Forelimb muscle (tissue), 1 donor: Measurements from ENCODE around the gene APBA1. TPM values are rescaled to one million over a fixed set of nuclear protein-coding genes. Genes with fewer than 3 reads are reported as not detected.
"Not testable (repeated sequence)": the region's sequence is repeated elsewhere in the genome, so short reads cannot be mapped to it uniquely, and the experiment has no call there.

Experiments
- DNase-seq: peaks from one replicate; pipeline ENCODE4 v3.0.0-alpha.2; 2013; ENCODE audit warnings: low read depth
- polyA plus RNA-seq: library from polyadenylated mRNA; unstranded; fragments of 120-200 nt; gene quantifications from one replicate; pipeline ENCODE4 v1.2.1, GENCODE V29; 2013; ENCODE audit not compliant: insufficient read length

APBA1 gene
- polyA plus RNA-seq, 1 donor = 5.3 TPM

- DNase-seq = no peak
Observed at GRCh38 chr9:69605406-69605805, 66.8 kb downstream of the APBA1 start.

DNA sequence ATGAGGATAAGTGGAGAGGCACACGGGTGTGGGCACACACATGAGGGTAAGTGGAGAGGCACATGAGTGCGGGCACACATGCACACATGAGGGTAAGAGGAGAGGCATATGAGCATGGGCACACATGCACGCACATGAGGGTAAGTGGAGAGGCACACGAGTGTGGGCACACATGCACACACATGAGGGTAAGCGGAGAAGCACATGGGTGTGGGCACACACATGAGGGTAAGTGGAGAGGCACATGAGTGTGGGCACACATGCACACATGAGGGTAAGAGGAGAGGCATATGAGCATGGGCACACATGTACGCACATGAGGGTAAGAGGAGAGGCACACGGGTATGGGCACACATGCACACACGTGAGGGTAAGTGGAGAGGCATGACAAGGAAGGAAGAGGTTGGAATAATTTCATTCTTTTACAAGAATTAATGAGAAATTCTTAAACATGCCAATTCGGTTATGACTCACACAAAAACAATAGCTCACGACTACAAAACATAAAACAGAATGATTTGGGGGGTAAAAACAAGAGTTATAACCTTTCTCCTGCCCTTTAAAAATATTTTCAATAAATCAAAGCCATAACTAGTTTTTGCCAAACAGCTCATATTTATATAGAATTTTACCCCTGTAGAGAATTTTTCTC lies 67.5 kb downstream of the APBA1 start:
- no peak for DNase-seq

DNA sequence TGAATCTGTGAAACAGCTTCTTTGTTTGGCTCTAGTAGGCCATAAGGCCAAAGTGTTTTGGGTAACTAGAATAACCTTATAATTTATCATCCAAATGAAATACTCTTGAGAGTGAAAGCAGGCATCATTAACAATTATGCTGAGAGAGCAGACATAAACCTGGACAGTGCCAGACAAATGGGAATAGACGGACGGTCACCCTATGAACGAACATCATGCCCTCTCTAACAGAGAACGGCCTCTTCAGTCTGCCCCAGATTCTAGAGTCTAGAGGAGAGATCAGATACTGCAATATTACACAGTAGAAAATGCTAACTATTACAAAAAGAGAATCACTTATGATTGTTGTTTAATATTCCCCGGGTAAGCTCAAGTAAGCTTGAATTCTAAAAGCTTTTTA lies 68.5 kb downstream of the APBA1 start:
- no peak for DNase-seq

DNA sequence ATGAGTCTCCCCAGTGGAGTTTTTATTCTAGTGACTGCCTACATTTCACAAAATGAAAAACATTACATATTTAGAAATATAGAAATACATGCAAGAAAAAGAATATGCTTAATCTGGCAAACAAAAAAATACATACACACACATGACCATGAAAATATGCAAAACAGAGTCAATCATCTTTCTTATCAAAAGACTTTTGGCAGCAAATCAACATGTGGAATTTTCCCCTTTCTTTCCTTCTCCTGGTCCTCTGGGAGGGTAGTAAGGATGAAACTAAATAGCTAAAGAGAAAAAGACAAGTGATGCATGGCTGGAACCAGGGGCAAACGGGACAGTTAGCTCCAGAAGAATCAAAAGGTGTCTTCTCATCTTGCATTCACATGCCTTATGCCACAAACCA lies 69.4 kb downstream of the APBA1 start:
- no peak for DNase-seq

- no peak for DNase-seq
Observed at GRCh38 chr9:69601698-69602097, 70.5 kb downstream of the APBA1 start.

DNA sequence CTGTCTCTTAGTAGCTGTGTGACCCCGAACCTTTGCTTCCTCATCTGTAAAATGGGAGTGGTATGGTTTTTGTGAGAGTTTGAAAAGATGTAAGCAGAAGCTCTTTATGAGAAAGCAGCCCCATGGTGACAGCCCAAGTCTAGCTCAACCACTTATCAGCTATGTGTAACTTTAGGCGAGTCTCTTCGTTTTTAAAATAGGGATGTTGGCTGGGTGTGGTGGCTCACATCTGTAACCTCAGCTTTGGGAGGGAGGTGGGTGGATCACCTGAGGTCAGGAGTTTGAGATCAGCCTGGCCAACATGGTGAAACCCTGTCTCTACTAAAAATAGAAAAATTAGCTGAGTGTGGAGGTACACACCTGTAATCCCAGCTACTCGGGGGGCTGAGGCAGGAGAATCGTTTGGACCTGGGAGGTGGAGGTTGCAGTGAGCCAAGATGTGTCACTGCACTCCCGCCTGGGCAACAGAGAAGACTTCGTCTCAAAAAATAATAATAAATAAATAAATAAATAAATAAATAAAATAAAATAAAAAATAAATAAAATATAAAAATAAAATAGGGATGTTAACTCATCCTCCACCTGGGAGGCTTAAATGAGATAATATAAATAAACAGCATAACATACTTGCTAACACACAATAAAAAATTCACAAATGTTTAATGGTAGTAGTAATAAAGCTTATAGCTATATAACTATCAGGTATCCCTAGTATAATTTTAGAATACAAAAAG lies 71.7 kb downstream of the APBA1 start:
- DNase-seq = no peak

GRCh38 chr9:69599232-69599971 lies 72.8 kb downstream of the APBA1 start:
- DNase-seq = no peak

DNA sequence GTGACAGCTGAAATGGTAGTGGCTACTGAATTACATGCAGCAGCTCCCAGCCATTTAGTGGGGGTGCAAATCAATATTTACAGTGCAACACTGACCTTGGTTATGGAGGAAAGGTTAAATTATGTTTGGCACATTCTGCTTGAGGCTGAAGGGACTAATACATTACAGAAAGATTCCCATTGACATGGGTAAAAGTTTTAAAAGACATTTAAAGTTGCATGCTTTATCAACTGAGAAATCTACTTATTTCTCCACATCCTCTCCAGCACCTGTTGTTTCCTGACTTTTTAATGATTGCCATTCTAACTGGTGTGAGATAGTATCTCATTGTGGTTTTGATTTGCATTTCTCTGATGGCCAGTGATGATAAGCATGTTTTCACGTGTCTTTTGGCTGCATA lies 75.3 kb downstream of the APBA1 start:
- not testable (repeated sequence) for DNase-seq

DNA sequence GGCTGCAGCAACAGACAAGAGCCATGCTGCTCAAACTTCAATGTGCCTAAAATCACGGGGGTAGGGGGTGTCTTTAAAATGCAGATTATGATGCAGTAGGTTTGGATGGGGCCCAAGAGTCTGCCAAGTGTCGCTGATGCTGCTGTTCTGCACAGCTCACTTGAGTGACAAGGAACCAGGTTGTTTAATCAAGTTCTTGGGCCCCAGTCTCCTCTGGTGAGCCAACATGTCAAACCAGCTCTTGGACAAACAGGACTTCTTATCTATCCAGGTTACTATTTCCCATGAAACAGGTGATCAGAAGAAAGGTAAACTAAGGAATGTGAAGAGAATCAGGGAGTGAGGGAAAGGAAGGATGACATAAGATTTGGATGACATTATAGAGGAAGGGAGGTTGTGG lies 78.0 kb downstream of the APBA1 start:
- DNase-seq = no peak

- no peak for DNase-seq
Observed at GRCh38 chr9:69593756-69594155, 78.4 kb downstream of the APBA1 start.

GRCh38 chr9:69593301-69593700 lies 78.9 kb downstream of the APBA1 start:
- DNase-seq = peak; percentile 47

DNA sequence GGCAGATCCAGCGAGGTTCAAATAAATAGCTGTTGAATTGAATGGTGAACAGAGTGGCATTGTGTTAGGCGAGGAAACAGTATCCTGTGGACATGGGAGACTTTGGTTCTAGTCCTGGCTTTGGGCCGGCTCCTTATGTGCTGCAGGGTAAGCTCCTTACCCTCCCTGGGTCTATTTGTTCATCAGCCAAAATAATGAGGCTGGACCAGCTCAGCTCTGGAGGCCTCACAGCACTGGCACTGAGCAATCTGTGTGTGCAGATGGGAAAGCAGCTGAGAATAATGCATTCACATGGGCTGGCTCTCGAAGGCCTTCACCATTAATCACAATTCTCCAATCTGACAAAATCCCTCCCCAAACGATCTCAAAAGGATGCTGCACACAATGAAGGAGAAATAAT lies 81.9 kb downstream of the APBA1 start:
- no peak for DNase-seq

GRCh38 chr9:69589156-69589555 lies 83.0 kb downstream of the APBA1 start:
- DNase-seq = no peak

GRCh38 chr9:69585571-69585970 lies 86.6 kb downstream of the APBA1 start:
- DNase-seq = no peak

DNA sequence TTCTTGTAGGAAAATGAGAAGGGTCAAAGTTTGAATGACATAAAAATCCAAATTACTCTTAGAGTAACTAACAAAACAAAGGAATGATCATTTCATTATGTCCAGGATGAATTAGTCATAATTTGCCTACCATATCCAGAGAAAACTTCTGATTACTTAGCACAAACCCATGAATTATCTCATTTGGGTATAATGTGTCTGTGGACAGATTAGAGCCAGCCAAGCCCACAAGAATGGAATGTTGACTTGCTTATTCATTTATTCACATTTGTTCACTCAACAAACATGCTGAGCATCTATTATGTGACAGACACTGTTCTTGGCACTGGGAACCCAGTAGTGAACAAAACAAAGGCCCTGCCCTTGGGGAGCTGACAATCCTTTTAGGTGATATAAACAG lies 87.4 kb downstream of the APBA1 start:
- DNase-seq = no peak

DNA sequence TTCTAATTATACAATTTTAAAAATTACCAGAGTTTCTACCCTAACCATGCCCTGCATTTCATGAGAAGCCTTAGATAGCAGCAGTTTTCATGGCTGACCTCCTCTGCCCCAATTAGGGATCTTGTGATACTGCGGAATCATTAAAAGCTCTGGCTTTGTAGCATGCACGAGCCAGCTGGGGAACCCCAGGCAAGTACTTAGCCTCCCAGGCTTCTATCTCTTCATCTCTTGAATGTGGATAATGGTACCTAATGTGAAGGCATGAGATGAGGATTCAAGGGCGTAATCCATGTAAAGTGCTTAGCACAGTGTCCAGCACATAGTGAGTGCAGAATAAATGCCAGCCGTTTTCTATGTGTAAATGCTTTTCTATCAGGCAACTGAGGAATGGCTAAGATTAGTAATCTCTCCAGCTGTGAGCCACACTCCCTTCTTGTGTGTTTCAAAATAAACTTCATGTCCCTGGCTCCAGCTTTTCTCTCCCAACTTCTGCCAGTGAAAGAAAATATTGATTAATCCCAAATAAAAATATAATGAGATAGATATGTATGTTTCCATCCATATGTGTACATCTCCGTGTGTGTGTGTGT lies 88.4 kb downstream of the APBA1 start:
- no peak for DNase-seq

GRCh38 chr9:69582544-69583297 lies 89.5 kb downstream of the APBA1 start:
- DNase-seq = no peak

DNA sequence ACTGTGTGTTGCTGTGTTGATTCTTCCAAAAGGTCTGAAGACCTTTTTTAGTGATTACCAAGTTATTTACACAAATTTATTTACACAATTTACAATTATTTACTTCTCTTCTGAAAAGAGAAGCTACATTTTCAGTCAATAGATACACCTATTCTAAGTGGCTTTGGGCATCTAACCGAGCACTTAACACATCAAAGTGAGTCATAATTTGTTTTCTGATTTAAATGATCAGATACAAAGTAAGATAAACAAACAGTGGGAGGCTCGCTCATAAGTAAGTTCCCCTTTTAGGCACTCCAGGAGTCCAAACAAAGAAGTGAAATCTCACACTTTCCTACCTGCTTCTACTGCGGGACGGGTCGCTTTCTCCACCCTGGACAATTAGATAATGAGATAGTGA lies 90.2 kb downstream of the APBA1 start:
- DNase-seq = no peak

- no peak for DNase-seq
Observed at GRCh38 chr9:69580582-69581214, 91.5 kb downstream of the APBA1 start.

DNA sequence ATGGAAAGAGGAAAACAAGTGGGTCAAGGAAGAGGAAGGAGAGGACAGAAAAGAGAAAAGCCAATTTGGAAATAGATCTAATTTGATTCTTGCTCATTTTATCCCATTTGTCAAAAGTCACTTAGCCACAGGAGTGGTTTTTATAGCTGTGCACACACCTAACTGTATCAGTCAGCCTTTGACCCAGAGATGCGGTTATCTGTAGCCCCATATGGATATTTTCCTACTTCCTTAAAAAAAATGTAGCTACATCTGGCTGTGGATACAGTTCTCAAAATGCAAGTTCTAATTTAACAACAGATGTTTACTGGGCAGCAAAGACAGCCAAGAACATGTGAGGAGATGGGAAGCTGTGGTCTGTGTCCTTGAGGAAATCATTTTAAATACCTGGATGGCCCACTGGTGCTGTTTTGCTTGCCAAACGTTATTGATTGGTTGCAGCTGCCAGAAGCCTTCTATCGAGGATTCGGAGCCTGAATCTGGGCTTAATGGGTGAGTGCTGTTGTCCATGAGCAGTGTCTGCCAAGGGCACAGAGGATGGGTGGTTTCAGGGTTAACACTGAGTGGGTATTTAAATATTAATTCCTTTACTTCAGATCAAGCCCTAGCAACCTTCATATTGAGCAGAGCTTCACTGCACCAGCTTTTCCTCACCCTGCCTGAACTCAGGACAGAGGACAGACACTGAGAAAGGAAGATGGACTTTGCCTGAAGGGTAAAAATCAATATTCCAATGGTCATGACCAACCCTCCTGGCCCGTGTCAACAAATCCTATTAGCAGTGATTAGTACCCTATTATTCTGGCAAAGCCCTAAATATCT lies 92.2 kb downstream of the APBA1 start:
- DNase-seq = no peak
